Adrenal gland (tissue), 5 donors: ENCODE results near the gene TPK1.

Experiments
- POLR2A ChIP-seq, 2 donors: fragments of 450-650 bp; IDR thresholded peaks; one replicate each; pipeline ENCODE4 v1.6.1; 2017; ENCODE audit warnings: antibody characterized with exemption in 2 of 2, mild to moderate bottlenecking in 2 of 2, moderate library complexity in 1 of 2
- TF ChIP-seq, protein P1 (sequence below), 6 experiments: fragments of 450-650 bp in 4 of 6; fragments of 200-600 bp in 2 of 6; sonication (generic) in 1 of 6; IDR thresholded peaks; 1 replicate in 5 of 6; 2 replicates in 1 of 6; pipeline versions ENCODE4 v1.5.1 to v1.8.0; 2016 to 2021; ENCODE audit warnings: antibody characterized with exemption in 6 of 6, mild to moderate bottlenecking in 2 of 6, moderate library complexity in 1 of 6
- donor health status: DM: no; HTN: no; CAD: no.

- TF ChIP-seq, protein P1, sequence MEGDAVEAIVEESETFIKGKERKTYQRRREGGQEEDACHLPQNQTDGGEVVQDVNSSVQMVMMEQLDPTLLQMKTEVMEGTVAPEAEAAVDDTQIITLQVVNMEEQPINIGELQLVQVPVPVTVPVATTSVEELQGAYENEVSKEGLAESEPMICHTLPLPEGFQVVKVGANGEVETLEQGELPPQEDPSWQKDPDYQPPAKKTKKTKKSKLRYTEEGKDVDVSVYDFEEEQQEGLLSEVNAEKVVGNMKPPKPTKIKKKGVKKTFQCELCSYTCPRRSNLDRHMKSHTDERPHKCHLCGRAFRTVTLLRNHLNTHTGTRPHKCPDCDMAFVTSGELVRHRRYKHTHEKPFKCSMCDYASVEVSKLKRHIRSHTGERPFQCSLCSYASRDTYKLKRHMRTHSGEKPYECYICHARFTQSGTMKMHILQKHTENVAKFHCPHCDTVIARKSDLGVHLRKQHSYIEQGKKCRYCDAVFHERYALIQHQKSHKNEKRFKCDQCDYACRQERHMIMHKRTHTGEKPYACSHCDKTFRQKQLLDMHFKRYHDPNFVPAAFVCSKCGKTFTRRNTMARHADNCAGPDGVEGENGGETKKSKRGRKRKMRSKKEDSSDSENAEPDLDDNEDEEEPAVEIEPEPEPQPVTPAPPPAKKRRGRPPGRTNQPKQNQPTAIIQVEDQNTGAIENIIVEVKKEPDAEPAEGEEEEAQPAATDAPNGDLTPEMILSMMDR (IDR thresholded peaks at IDR 0.05): no peak
- no peak for TF ChIP-seq POLR2A (IDR thresholded peaks at IDR 0.05)
Observed at GRCh38 chr7:144439717-144440205, 396.1 kb downstream of the TPK1 start.
